HG03103 (cell line): ENCODE measurements around the gene RBKS.
"Not testable (repeated sequence)": the region's sequence is repeated elsewhere in the genome, so short reads cannot be mapped to it uniquely, and the experiment has no call there.

Experiments used
- ATAC-seq: cut with Tn5 transposase; IDR thresholded peaks from one replicate; pipeline ENCODE4 v1.9.1; 2021; ENCODE audit warnings: low read depth; ENCODE audit not compliant: unreplicated experiment

RBKS gene

DNA sequence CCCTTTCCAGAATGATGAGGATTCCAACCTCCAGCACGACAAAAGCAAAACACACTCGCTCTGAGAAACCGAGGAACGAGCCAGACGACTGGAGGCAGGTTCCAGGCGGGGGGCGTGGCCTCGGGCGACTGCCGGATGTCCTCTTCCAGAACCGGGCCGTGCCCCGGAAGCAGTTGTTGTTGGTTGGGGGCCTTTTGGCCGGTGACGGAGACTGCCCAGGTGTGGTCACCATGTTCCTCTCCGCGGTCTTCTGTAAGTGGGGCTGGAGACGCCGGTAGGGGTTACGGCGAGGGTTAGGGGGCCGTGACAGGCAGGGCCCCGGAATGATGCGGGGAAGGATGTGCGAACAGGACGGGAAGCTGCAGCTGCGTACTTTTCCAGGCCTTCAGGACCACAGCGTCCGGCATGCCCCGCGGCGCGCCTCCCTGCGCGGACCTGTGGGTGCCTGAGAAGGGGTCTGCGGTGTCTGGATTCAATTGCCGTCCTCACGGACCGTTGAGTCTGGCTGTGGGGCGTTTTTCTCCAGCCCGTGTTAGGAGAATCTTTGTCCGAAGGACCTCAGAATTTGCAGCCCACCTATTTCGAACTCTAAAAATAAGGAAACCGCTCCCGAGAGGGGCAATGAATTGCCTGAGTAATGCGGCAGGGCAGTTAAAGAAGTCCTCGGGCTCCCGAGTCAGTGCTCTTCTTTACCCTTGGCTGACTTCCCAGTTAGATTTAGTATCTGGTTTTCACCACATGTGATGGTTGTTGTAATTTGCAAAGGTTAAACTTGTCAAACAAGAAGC is 118.4 kb downstream of the RBKS start, which contains the start of gene MRPL33:
MRPL33 (plus strand) TSS at position 172 of the 788 bp plus-strand sequence; CDS start at position 231, 59 bp downstream.
- peak; percentile 89 for ATAC-seq

DNA sequence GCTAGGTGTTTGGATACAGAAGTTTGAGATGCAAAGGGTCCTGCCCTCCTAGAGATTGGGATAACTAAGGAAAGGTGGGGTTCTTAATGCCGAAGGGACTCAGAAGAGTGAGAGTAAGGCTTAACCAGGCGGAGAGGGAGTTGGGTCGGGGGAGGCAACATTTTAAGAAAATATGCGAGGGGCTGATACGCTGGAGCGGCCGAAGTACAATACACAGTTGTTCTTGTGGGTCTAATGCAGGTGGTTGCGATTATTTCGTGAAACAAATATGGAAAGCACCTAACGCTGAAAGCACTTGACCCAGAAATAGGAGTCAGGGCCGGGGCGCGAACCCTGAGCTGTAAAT is 119.0 kb downstream of the RBKS start:
- ATAC-seq, result no peak

DNA sequence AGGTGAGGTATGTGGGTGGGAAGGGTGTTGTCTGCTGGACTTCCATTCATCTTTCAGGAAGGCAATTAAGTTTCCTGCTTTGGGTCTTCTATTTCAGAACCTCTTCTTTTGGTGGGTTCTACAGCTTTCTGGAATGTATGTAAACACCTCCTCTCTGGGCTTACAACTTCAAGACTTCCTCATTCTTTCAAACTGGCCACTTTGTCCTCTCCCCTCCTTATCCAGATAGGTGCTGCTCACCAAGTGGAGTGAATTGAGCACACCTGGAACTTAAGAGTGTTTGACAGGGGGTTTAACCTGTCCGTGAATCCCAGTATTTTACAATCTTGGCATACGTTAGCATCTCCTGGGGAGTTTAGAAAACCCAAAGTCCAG is 123.9 kb downstream of the RBKS start:
- no peak for ATAC-seq

DNA sequence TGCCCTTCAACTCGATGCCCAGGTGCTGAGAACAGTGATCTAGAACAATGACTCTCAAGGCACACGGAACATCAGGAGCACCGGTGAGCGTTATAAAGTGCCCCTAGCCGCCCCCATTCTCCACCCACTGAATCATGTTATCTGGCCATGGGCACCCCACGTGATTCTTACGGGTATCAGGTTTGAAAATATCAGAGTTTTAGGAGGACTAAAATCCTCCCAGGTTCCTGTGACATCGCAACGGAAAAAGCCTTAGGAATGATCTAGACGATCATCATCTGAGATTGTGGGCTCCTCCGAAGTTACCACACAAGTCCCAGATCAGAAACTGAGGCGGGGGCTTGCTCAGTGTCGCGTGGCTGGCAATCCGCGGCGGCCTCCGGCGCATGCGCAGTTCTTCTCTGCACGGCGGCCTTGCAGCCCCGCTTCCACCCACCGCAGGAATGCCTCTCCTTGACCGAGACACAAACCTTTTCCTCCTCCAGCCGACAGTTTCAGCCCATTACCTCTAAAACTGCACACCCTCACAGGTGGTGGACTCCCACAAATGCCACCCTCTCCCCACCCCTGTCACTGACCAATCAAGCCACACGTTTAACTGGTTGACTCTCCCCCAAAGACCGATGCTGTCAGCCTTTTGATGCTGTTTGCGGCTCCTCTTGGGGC is 124.4 kb downstream of the RBKS start:
- no peak for ATAC-seq

DNA sequence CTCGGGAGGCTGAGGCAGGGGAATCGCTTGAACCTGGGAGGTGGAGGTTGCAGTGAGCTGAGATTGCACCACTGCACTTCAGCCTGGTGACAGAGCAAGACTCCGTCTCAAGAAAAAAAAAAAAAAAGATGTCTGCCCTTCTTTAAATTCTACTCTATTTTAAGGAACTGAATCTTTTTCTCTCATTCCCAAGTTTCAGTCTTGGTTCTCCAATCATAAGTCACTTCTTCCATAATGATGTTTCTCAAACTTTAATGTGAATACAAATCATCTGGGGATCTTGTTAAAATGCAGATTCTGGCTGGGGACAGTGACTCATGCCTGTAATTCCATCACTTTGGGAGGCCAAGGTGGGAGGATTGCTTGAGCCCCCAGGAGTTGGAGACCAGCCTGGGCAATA is 125.7 kb downstream of the RBKS start:
- not testable (repeated sequence) for ATAC-seq

DNA sequence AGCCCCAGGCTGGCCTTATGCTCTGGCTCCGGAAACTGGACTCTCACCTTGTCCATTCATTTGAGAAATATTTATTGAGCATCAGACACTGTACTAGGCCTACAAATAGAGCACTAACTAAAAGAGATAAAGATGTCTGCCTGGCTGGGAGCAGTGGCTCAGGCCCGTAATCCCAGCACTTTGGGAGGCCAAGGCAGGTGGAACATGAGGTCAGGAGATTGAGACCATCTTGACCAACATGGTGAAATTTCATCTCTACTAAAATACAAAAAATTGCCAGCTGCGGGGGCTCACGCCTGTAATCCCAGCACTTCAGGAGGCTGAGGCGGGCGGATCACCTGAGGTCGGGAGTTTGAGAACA is 126.3 kb downstream of the RBKS start:
- no peak for ATAC-seq

DNA sequence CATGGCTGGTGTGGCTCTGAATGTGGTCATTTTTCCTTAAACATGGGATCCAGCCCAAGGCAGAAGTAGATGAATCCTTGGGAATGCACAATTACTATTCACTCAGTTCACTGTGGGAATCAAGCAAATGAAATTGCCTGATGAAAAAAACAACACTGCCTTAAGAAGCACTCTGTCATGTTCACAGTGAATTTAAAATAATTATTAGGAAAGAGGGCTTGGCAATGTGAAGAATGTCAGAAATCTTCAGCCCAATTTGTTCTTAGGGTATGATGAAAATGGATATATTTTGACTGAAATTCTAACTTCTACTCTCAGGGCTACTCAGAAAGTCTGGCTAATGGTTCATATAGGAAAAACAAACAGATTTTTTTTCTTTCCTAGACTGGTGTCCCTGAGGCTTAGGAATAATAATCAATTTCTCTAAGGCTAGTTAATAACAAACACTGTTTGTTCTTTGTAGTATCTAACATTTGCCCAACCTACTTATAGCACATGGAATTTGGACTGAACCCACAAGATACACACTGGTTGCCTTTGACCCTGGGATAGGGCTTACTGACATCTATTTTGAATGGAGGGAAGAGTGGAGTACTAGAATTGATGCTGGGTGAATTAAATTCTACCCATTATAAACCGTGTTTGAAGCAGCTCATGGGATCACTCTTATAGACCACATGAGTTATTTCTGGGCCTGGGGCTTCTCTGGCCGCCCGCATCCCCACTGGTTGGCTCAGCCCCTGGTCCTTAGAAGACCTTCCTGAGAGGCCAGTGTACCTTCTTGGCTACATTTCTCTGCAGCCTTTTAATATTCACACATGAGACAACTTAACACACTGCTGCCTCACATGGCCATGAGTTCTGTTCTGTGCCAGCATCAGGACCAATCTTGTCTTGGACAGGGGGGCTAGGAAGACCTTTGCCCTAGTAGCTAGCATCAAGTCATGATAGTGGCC is 127.0 kb downstream of the RBKS start:
- no peak for ATAC-seq

DNA sequence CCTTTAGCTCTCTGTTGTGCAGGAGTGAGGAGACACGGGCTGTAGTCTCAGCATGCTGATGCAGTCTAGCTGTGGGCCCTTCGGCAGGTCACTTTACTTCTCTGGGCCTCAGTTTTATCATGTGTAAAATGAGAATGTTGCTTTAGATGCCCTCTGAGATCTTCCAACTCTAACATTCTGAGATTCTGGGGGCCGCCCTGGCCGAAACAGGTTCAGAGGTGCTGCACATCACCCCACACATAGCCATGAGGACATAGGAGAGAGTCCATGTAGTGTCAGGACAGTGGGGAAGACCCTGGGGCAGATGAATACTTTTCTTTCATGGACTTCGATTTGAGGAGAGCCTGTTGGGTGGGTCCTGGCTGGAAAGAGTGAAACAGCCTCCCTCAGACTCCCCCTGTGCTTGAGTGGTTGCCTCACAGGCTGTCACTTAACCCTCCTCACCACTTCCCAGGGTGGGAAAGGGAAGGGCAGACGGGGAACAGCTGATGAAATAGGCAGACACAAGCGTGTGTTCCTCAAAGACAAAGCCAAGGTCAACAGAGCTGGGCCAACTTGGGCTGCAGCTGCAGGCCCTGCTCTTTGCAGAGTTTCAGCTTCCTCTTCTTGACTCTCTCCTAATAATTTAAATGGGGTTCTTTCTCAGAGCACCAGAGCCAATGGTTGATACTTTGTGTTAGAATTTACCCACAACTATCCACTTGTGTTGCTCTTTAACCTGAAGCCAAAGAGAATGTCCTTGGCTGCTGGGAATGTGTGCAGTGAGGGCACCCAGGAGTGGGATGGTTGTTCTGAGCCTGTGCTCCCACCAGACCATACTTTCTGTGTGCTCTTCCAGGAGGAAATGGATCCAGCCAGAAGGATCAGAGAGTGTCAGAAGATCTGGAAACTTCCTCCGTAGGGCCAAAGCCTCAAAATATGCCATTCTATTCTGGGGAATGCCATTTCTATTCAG is 133.4 kb downstream of the RBKS start:
- ATAC-seq, result no peak

DNA sequence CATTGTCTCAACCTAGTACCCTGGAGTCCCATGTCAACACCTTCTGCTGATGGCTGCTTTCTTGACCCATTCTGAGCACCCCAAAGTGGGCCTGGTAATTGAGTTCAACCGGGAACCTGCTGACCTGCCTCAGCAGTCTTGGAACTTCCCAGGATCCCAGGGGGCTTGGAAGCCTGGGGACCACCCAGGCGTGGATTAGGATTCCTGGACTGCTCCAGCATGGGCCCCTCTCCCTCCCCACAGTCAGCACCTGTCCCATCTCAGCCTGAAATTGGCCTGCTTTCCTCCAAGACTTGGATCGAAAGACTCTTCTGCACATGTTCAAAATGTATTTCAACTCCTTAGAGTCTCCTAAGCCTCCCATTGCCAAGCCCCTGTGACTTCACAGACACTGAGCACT is 134.1 kb downstream of the RBKS start:
- no peak for ATAC-seq

DNA sequence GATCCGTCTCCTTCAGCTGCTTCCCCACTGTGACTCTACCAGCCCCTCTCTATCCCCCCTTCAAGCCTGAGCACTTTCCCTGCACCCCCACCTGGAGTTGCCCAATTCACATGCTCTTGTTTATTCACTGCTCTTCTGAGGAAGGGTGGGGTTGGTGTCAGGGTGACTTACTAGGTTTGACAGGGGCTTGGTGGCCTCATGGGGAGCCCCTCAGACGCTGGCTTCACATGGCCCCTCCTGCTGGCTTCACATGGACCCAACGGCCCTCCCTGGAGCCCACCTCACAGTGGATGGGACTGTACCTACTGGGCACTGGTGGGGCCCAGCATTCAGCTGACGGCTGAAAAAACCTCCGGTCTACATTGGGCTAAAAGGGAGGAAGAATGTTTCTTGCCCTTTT is 135.4 kb downstream of the RBKS start:
- no peak for ATAC-seq

DNA sequence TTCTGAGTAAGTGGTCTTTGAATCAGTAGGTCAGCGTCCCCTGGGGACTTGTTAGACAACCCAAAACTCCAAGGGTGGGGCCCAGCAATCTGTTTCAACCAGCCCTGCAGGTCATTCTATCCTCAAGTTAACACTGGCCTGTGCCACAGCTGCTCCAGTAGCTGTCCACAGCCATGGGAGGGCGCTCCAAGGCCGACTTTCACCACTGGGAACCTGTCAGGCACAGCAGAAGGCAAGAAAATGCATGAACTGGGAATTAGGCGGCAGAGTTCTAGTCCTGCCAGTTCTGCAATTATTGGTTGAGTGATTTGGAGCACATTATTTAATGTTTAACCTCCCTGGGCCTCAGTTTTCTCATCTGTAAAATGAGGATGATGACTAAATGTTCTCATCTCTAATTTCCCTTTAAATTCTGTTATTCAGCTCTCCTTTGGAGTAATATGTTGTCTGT is 136.0 kb downstream of the RBKS start:
- ATAC-seq, result peak; percentile 54

DNA sequence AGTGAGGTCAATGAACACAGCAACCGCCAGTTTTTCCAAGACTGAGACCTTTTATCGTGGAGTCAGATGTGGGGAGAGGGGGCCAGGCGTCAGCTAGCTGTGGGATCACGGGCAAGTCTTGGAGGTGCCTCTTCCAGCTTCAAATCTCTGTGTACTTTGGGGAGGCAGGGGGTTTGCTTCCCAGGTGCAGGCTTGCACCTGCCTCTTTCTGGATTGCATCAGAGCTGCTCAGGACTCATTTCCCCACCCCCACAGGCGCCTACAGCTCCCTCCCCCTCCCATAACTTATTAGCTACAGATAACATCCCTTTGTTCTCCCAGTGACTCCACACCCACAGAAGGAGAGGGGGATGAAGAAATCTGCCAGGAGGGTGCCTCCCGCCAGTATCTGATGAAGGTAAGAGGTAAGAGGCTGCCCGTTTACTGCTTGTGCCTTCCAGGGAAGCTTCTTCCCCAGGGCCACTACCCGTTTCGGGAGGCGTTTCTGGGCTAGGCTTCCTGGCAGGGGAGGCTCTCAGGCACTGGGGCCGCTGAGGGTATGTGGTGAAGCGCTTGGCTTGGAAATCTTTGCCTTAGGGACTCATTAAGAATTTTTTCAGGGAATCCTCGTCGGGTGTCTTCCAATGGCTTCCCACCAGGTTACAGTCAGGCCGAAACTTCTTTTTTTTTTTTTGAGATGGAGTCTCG is 137.5 kb downstream of the RBKS start:
- ATAC-seq, result no peak

DNA sequence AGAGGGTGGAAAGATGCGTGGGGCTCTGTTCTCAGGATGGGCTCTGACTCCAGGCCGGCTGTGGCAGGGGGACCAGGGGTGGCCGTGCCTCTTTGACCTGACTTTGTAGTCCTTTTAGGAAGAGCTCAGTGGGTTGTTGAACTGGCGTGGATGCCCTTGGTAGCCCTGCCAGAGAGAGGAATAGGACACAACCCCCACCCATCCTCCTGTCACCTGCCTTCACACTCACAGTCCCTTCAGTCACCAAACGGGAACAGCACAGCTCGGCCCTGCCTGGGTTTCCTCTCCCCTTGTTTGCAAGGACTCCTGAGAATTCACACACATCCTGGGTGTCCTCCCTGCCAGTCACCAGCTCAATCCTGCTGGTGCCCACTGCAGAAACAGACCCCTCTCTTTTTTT is 138.8 kb downstream of the RBKS start:
- no peak for ATAC-seq

DNA sequence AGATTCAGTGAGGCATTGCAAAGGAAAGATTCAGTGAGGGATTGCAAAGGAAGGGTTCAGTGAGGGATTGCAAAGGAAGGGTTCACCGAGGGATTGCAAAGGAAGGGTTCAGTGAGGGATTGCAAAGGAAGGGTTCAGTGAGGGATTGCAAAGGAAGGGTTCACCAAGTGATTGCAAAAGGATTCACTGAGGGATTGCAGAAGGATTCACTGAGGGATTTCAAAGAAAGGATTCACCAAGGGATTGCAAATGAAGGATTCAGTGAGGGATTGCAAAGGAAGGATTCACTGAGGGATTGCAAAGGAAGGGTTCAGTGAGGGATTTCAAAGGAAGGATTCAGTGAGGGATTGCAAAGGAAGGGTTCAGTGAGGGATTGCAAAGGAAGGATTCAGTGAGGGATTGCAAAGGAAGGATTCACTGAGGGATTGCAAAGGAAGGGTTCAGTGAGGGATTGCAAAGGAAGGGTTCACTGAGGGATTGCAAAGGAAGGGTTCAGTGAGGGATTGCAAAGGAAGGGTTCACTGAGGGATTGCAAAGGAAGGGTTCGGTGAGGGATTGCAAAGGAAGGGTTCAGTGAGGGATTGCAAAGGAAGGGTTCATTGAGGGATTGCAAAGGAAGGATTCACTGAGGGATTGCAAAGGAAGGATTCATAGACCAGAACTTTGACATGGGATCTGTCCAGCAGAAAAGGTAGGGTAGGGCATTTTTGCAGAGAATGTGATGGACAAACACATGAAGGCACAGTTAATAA is 141.2 kb downstream of the RBKS start:
- not testable (repeated sequence) for ATAC-seq

DNA sequence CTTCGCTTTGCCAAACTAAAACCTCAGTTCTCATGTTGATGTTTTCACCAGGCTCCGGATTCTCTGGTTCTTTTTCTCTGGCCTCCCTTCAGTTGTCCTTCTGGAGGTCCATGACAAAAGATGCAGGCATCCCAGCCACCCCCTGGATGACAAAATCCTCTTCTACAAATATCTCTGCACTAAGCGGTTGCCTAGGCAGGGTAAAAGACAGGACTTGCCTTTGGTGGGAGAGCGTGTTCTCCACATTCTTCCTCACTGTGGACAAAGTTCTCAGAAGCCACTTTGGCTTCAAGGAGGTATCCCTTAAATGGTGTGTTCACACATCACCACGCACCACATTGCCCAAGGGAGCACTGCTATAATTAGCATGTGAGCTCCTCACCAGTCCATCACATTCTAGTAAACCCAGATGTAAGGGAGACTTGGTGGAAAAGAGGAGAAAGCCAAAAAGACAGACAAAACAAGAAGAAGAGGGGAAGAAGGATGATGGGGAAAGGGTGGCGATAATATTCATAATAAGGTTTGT is 142.3 kb downstream of the RBKS start:
- no peak for ATAC-seq

DNA sequence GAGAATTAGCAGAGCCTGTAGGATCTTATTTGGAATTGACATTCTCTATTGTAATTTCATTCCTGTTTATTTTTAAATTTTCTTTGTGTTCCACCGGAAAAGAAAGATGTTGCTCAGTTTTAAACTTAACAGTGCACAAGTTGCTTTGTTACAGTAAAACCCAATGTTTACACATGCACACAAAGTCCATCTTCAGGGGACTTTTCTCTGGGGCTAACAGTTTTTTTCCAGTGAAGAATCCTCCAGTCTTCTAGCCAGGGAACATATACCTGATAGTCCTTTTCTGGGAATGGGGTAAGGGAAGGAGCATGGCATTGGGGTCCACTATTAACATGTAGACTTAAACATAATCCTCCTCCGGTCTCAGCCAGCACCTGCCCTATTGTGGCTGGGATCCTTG is 143.9 kb downstream of the RBKS start:
- no peak for ATAC-seq

DNA sequence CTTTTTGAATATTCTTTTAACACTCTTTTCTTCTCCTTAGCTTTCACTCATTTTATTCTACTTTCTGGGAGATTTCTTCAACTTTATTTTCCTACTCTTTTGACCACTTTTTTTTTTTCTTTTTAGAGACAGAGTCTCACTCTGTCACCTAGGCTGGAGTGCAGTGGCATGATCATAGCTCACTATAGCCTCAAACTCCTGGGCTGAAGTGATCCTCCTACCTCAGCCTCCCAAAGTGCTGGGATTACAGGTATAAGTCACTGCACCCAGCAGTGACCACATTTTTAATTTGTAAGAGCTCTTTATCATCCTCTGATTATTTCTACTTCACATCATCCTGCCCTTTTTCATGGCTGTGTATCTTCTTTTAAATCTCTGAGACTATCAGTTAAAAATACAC is 144.7 kb downstream of the RBKS start:
- ATAC-seq, result not testable (repeated sequence)

DNA sequence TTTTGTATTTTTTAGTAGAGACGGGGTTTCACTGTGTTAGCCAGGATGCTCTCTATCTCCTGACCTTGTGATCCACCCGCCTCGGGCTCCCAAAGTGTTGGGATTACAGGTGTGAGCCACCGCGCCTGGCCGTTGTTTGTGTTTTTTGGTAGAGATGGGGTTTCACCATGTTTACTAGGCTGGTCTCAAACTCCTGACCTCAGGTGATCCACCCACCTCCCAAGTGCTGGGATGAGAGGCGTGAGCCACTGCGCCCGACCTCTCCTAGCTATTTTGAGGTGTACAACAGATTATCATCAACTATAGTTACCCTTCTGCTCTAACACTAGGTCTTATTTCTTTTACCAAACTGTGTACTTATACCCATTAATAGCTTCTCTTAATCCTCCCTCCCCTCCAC is 147.6 kb downstream of the RBKS start:
- no peak for ATAC-seq

DNA sequence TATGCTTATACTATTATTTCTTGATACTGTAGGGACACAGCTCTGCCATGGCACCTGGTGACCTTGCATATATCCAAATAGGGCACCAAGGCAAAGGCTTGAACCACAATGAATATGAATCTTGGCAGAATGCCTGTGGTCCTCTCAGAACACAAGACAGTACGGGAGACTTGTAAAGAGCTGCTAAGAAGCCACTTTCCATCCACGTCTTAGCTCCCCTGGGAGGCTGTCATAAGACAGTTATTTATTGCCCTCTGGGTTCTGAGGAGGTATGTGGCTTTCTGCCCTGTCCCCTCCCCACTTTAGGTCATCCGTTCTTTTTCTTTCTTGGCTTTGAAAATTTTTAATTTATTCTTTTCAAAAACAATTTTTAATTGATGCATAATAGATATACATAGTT is 148.5 kb downstream of the RBKS start:
- no peak for ATAC-seq
